Measurements from ENCODE around the gene EVA1C. TPM values are rescaled to one million over a fixed set of nuclear protein-coding genes. Genes with fewer than 3 reads are reported as not detected.

Gene EVA1C
- total RNA-seq, 1 experiment from 2014 or later = 0.98 TPM

GRCh38 chr21:32467291-32467690 lies 54.8 kb downstream of the EVA1C start:
- H3K36me3 Mint-ChIP-seq (ENCODE audit: insufficient read depth in 1 of 3, low read depth in 3 of 3) = peaks cover 0 to 12% (median 7%) of the 10 kb centered on the region in 3 experiments; a peak in 5 of 7 replicates
- no peaks in the 10 kb centered on the region for H3K4me1 ChIP-seq (ENCODE audit: insufficient read depth, low read length)
- no peak overlapping the region for H3K14ac ChIP-seq (ENCODE audit: insufficient read depth, low read length)
- H3K9ac ChIP-seq (ENCODE audit: extremely low read depth, insufficient read length, low read length) = no peak overlapping the region
- no peak overlapping the region for H3K27ac ChIP-seq (ENCODE audit: insufficient read length, low read depth, low read length)
- no peak overlapping the region for H4K5ac ChIP-seq (ENCODE audit: insufficient read length, low read depth, low read length)
- H3K18ac ChIP-seq (ENCODE audit: insufficient read length, low read depth, low read length) = no peak overlapping the region
- no peak overlapping the region for H2BK120ac ChIP-seq (ENCODE audit: low read depth, low read length, poor library complexity, severe bottlenecking)
- H3K4me3 Mint-ChIP-seq = no peak overlapping the region
- H3K23me2 ChIP-seq (ENCODE audit: insufficient read length, low read depth, low read length, poor library complexity, severe bottlenecking) = no peaks in the 10 kb centered on the region
- WGBS (ENCODE audit: extremely low coverage, insufficient read length, low lambda C conversion rate) = no CpG with 5 or more reads among the region's 4 CpGs
- H2BK5ac ChIP-seq (ENCODE audit: insufficient read length, low read length) = no peak overlapping the region
- TF ChIP-seq, protein P1, sequence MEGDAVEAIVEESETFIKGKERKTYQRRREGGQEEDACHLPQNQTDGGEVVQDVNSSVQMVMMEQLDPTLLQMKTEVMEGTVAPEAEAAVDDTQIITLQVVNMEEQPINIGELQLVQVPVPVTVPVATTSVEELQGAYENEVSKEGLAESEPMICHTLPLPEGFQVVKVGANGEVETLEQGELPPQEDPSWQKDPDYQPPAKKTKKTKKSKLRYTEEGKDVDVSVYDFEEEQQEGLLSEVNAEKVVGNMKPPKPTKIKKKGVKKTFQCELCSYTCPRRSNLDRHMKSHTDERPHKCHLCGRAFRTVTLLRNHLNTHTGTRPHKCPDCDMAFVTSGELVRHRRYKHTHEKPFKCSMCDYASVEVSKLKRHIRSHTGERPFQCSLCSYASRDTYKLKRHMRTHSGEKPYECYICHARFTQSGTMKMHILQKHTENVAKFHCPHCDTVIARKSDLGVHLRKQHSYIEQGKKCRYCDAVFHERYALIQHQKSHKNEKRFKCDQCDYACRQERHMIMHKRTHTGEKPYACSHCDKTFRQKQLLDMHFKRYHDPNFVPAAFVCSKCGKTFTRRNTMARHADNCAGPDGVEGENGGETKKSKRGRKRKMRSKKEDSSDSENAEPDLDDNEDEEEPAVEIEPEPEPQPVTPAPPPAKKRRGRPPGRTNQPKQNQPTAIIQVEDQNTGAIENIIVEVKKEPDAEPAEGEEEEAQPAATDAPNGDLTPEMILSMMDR (conservative IDR thresholded peaks at IDR 0.05) = peak; percentile 32; the same call in 1 of the 3 replicates
- no peaks in the 10 kb centered on the region for H3K79me1 ChIP-seq (ENCODE audit: insufficient read depth, low read depth, low read length, poor library complexity, severe bottlenecking)
- H3T11ph ChIP-seq (ENCODE audit: low read length) = no peak overlapping the region
- H3K4ac ChIP-seq (ENCODE audit: low read depth, low read length) = no peak overlapping the region
- no peak overlapping the region for H3K4me2 ChIP-seq (ENCODE audit: insufficient read depth, insufficient read length, low read length)
- H2BK12ac ChIP-seq (ENCODE audit: insufficient read length, low read depth, low read length) = no peak overlapping the region
- H3K79me2 ChIP-seq (ENCODE audit: insufficient read depth, low read length) = no peaks in the 10 kb centered on the region
- DNase-seq = no peak
- no peak overlapping the region for H2AK5ac ChIP-seq (ENCODE audit: insufficient read length, low read length)
- no peaks in the 10 kb centered on the region for H3K9me3 ChIP-seq (ENCODE audit: control insufficient read depth, low read depth, low read length)
- no peaks in the 10 kb centered on the region for H3K27me3 ChIP-seq (ENCODE audit: insufficient read depth, low read length)
- H3K27me3 Mint-ChIP-seq (ENCODE audit: low read depth) = peaks cover 5% of the 10 kb centered on the region
- H3K56ac ChIP-seq (ENCODE audit: insufficient read length, low read depth, low read length) = no peak overlapping the region
- H2BK20ac ChIP-seq (ENCODE audit: low read depth, low read length, poor library complexity, severe bottlenecking) = no peak overlapping the region
- H3K23ac ChIP-seq (ENCODE audit: insufficient read length, low read depth, low read length) = no peak overlapping the region
- H3K4me1 Mint-ChIP-seq = peaks cover 8 to 12% of the 10 kb centered on the region in 2 experiments
- peaks cover 0 to 8% of the 10 kb centered on the region in 2 experiments; a peak in 3 of 5 replicates for H3K9me3 Mint-ChIP-seq
- no peak overlapping the region for H4K8ac ChIP-seq (replicated peaks; ENCODE audit: insufficient read length, low read depth, low read length)
- H4K91ac ChIP-seq (ENCODE audit: insufficient read length, low read depth, low read length) = no peak overlapping the region
- H4K20me1 ChIP-seq (ENCODE audit: control insufficient read depth, insufficient read depth, insufficient read length) = no peaks in the 10 kb centered on the region
- H2AFZ ChIP-seq (ENCODE audit: low read length) = no peak overlapping the region
- H2BK15ac ChIP-seq (ENCODE audit: low read depth, low read length) = no peak overlapping the region
- H3K27ac Mint-ChIP-seq = peak overlapping the region in 2 of 3 experiments; percentile 67 to 76; a peak in 2 of 7 replicates
